HG02884 (cell line): ENCODE measurements around the gene ASS1.

ENCODE experiments used
- ATAC-seq: cut with Tn5 transposase; IDR thresholded peaks from one replicate; pipeline ENCODE4 v1.9.1; 2021; ENCODE audit warnings: mild to moderate bottlenecking, moderate library complexity; ENCODE audit not compliant: unreplicated experiment

The ASS1 gene

GRCh38 chr9:130451509-130452388, 7.0 kb downstream of the ASS1 start:
- ATAC-seq = no peak

DNA sequence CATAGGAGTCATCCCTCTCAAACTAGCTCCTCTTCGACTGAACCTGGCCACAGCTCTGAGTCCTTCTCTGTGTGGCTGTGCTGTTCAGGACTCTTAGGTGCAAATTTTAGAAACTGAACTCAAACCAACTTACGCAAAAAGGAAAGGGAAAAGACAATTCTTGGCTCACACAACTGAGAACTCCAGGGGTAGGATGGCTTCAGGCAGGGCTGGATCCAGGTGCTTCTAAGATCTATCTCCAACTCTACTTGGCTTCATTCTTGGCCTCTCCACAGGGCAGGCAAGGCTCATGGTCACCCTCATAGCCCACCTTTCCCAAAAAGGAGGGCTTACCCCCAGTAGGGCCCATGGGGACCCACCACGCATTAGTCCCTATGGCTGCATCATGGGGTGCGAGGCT, 8.1 kb downstream of the ASS1 start:
- ATAC-seq = no peak

DNA sequence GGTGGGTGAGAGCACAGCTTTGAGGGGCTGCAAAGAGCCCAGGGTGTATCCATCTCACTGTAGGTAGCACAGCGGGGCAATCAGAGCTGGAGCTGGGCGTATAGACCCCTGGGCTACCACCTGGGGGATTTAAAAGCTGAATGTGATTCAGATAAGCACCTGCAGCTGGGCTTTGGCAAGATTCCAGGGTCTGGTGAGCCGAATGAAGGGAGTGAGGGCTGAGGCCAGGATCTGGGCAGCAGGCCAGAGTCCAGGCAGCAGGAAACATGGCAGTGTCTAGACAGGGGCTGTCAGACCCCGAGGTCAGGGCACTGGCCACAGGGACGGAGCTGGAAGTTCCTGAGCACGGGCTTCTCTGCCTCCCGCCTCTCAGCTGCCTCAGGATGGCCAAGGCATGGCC, 8.7 kb downstream of the ASS1 start:
- no peak for ATAC-seq

DNA sequence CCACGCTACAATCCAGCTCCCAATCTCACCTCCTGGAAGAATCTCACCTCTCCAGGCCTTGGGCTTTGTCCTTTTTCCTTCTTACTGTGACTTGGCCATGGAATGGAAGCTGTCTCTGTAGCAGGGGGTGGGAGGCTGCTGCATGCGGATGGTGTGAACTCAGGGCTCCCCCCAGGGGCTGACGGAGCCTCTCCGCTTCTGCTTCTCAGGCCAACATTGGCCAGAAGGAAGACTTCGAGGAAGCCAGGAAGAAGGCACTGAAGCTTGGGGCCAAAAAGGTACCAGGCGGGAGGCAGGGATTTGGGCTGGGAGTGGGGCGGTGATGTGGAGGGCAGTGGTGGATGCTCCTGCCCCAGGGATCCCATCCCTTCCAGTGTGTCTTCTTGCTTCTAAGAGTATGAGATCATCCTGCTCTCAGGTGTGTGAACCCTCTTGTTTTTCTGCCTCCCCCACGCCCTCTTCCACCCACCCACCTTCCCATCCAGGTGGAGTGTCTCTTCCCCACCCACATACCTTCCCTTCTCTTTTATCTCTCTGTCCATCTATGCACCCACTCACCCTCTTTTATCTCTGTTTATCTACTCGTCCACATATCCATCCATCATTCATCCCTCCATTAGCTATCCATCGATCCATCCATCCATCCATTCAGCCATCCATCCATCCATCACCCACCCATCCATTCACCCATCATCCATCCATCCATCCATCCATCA, 9.5 kb downstream of the ASS1 start:
- ATAC-seq = no peak

DNA sequence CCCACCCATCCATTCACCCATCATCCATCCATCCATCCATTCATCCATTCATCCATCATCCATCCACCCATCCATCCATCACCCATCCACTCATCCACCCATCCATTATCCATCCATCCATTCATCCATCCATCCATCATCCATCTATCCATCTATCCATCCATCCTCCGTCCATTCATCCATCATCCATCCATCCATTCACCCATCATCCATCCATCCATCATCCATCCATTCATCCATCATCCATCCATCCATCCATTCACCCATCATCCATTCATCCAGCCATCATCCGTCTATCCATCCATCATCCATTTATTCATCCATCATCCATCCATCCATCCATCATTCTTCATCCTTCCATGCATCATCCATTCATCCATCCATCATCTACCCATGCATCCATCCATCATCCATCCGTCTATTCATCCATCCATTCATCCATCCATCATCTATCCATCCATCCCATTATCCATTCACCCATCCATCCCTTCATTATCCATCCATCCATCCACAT, 10.1 kb downstream of the ASS1 start:
- no peak for ATAC-seq

GRCh38 chr9:130458027-130458803, 13.5 kb downstream of the ASS1 start:
- ATAC-seq = no peak

DNA sequence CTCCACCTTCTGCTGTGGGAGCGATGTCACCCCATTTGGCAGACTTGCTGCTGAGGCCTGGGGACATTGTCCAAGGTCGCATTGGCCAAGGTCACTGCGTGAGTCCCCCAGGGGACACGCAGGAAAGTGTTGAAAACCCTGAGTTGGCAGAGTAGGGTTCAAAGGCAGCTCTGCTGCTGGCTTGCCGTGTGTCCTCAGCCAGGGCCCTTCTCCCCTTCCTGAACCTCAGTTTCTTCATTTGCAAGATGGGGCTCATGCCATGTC, 14.0 kb downstream of the ASS1 start:
- no peak for ATAC-seq

- ATAC-seq = no peak
Observed at GRCh38 chr9:130459151-130459550, 14.4 kb downstream of the ASS1 start.

- ATAC-seq = no peak
Observed at GRCh38 chr9:130459941-130460669, 15.3 kb downstream of the ASS1 start.

- ATAC-seq = no peak
Observed at GRCh38 chr9:130461218-130461630, 16.5 kb downstream of the ASS1 start.

DNA sequence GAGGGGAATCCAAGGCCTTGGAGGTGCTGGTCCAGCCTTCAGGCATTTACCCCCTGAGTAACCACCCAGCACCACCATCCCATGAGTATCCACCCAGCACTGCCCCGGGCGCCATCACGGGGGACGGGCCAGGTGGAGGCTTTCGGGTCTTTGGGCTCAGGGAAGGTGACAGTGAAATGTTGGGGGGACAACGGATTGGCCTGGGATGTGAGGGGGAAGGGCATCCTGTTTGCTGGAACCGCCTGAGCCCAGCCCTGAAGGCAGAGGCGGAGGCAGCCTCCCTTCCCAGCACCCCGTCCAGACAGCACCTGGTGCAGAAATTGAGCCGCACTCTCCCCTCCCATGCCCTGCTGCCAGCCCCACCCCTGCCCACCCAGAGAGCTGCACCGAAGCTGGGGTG, 17.0 kb downstream of the ASS1 start:
- no peak for ATAC-seq

GRCh38 chr9:130462685-130463540, 18.2 kb downstream of the ASS1 start:
- ATAC-seq = no peak

GRCh38 chr9:130463763-130464745, 19.3 kb downstream of the ASS1 start:
- no peak for ATAC-seq

- no peak for ATAC-seq
Observed at GRCh38 chr9:130465383-130466096, 20.8 kb downstream of the ASS1 start.

DNA sequence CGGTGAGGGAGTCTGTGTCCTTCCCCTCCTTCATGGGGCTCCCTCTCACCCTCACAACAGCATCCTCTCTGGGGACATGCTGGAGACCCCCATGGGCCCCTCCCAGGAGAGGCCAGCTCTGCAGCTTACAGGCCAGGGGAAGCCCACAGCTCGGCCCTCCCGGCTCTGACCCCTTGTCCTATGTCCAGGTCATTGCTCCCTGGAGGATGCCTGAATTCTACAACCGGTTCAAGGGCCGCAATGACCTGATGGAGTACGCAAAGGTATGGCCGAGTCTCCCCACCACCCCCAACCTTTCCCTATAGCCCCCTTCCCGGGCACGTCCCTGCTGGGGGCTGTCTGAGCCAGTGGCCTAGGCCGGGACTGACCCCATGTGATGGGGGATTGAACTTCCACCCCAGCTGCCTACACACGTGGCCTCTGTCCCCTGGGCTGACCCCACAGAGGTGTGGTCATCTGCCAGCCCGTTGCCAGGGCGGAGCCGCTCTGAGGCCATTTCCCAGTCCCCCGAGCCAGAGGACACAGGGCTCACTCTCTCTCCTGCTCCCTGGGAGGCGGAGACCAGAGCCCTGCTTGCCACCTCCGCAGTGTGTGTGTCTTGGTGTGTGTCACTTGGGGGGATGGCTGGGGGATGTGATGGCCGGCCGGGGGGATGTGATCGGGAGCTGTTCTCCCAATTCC, 21.9 kb downstream of the ASS1 start:
- no peak for ATAC-seq

DNA sequence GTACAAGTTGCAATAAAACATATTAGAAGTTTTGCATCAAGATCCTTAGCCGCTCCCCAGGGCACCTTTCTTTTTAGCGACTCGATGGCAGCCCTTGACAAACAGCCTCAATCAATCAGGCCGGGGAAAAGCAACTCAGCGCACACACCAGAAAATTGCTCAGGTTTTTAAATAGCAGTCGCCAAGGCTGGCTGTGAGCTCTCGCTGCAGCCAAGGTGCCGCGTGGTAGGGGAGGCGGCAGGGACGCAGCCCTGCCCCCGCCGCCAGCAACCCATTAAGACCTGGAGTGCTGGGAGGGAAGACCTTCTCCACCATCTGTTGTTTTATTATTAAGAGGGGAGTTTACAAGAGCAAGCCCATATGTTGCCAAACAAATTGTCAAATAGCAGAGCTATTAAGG, 22.6 kb downstream of the ASS1 start:
- no peak for ATAC-seq

DNA sequence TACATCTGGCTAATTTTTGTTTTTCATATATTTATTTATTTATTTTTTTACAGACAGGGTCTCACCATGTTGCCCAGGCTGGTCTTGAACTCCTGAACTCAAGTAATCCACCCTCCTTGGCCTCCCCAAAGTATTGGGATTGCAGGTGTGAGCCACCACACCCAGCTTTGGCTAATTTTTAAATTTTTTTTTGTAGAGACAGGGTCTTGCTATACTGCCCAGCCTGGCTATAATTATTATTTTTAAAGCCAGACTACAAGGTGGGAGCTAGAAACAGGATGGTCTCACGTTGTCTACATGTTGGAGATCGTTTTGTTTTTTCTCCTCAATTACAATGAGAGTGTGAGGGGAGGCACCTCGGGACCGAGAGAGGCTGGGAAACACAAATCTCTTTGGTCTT, 23.8 kb downstream of the ASS1 start:
- no peak for ATAC-seq

GRCh38 chr9:130470269-130470668, 25.5 kb downstream of the ASS1 start:
- no peak for ATAC-seq
